ELR (cell line): ENCODE results near the gene CCDC28B.
"Not testable (repeated sequence)": the region's sequence is repeated elsewhere in the genome, so short reads cannot be mapped to it uniquely, and the experiment has no call there.

Experiments
- DNase-seq: peaks from one replicate; pipeline ENCODE4 v3.0.0-alpha.2; 2015; ENCODE audit warnings: low read depth

CCDC28B gene

GRCh38 chr1:32200226-32201010 is at the start of gene CCDC28B:
TSS of gene CCDC28B (plus strand) at chr1:32200595. CDS start at chr1:32201936, 1,341 bp downstream.
- peak; percentile 80 for DNase-seq

- DNase-seq = no peak
Observed at GRCh38 chr1:32150847-32151246, 49.5 kb upstream of the CCDC28B start.

GRCh38 chr1:32151319-32151787 is 49.0 kb upstream of the CCDC28B start:
- peak; percentile 73 for DNase-seq

GRCh38 chr1:32159189-32159588 is 41.2 kb upstream of the CCDC28B start:
- no peak for DNase-seq

GRCh38 chr1:32163405-32163804 is 37.0 kb upstream of the CCDC28B start:
- DNase-seq = no peak

- DNase-seq = not testable (repeated sequence)
Observed at GRCh38 chr1:32165633-32166032, 34.8 kb upstream of the CCDC28B start.

- no peak for DNase-seq
Observed at GRCh38 chr1:32170991-32171390, 29.4 kb upstream of the CCDC28B start.

- peak; percentile 37 for DNase-seq
Observed at GRCh38 chr1:32172621-32173245, 27.7 kb upstream of the CCDC28B start.

GRCh38 chr1:32178380-32179192 is 21.8 kb upstream of the CCDC28B start:
- DNase-seq = no peak

- no peak for DNase-seq
Observed at GRCh38 chr1:32179193-32179442, 21.3 kb upstream of the CCDC28B start.

- peak; percentile 95 for DNase-seq
Observed at GRCh38 chr1:32179443-32180185, 20.8 kb upstream of the CCDC28B start, which contains the start of gene TXLNA. TSS of gene TXLNA (plus strand) at chr1:32179675. CDS start at chr1:32180346, 671 bp downstream.

GRCh38 chr1:32180186-32181060 is 20.0 kb upstream of the CCDC28B start:
- DNase-seq = peak; percentile 66

GRCh38 chr1:32181065-32181464 is 19.3 kb upstream of the CCDC28B start:
- no peak for DNase-seq

- no peak for DNase-seq
Observed at GRCh38 chr1:32181563-32181962, 18.8 kb upstream of the CCDC28B start.

GRCh38 chr1:32182060-32182459 is 18.3 kb upstream of the CCDC28B start:
- DNase-seq = no peak

- DNase-seq = no peak
Observed at GRCh38 chr1:32184650-32185049, 15.7 kb upstream of the CCDC28B start.

- no peak for DNase-seq
Observed at GRCh38 chr1:32186077-32186476, 14.3 kb upstream of the CCDC28B start.

GRCh38 chr1:32186491-32186890 is 13.9 kb upstream of the CCDC28B start:
- DNase-seq = no peak

GRCh38 chr1:32187850-32188249 is 12.5 kb upstream of the CCDC28B start:
- DNase-seq = no peak

- DNase-seq = no peak
Observed at GRCh38 chr1:32192220-32192948, 8.0 kb upstream of the CCDC28B start.
